Activated CD8-positive, alpha-beta memory T cell treated with anti-CD3 and anti-CD28 coated beads for 1 hour (primary cell): ENCODE measurements around the gene HES5.
A peak's percentile ranks its signal among the peaks of the same experiment; 100 is the strongest.
"Not testable (repeated sequence)": the region's sequence is repeated elsewhere in the genome, so short reads cannot be mapped to it uniquely, and the experiment has no call there.

Experiments
- DNase-seq, 2 donors: peaks; one replicate each; pipeline ENCODE4 v3.0.0-alpha.2; 2020; ENCODE audit warnings: low read depth in 1 of 2; ENCODE audit errors: extremely low read depth in 1 of 2

The HES5 gene

GRCh38 chr1:2561446-2561845, 31.4 kb upstream of the HES5 start:
- no peak for DNase-seq

- DNase-seq = no peak
These were observed 30.4 kb upstream of the HES5 start for GRCh38 chr1:2560299-2561073.

- no peak for DNase-seq
These were observed 29.6 kb upstream of the HES5 start for GRCh38 chr1:2559509-2560298.

- DNase-seq = no peak
These were observed 28.8 kb upstream of the HES5 start for GRCh38 chr1:2558861-2559260.

GRCh38 chr1:2558420-2558819, 28.4 kb upstream of the HES5 start:
- DNase-seq = no peak

GRCh38 chr1:2557482-2558400, 27.7 kb upstream of the HES5 start:
- no peak for DNase-seq

- DNase-seq = no peak
These were observed 26.8 kb upstream of the HES5 start for GRCh38 chr1:2556678-2557481.

GRCh38 chr1:2556277-2556677, 26.2 kb upstream of the HES5 start, which contains the start of gene TNFRSF14:
Gene TNFRSF14 (plus strand): TSS chr1:2556371. CDS start chr1:2556665, 294 bp downstream.
- DNase-seq = peak in 1 of 2 donors; percentile 47

- DNase-seq = peak in 1 of 2 donors; percentile 56
These were observed 25.7 kb upstream of the HES5 start for GRCh38 chr1:2555634-2556276.

- no peak for DNase-seq
These were observed 24.7 kb upstream of the HES5 start for GRCh38 chr1:2554621-2555387.

GRCh38 chr1:2553871-2554620, 24.0 kb upstream of the HES5 start:
- no peak for DNase-seq

- DNase-seq = not testable (repeated sequence)
These were observed 23.0 kb upstream of the HES5 start for GRCh38 chr1:2553076-2553475.

- DNase-seq = no peak
These were observed 22.1 kb upstream of the HES5 start for GRCh38 chr1:2552189-2552588.

GRCh38 chr1:2551544-2551943, 21.5 kb upstream of the HES5 start:
- not testable (repeated sequence) for DNase-seq

GRCh38 chr1:2550309-2550861, 20.3 kb upstream of the HES5 start:
- DNase-seq = not testable (repeated sequence)

- DNase-seq = not testable (repeated sequence)
These were observed 19.4 kb upstream of the HES5 start for GRCh38 chr1:2549367-2550029.

- peak; percentile 60 to 83 for DNase-seq
These were observed 18.1 kb upstream of the HES5 start for GRCh38 chr1:2548068-2548589.
